Measurements from ENCODE around the gene CDK7. TPM values are rescaled to one million over a fixed set of nuclear protein-coding genes. Genes with fewer than 3 reads are reported as not detected.
"Not testable (repeated sequence)": the region's sequence is repeated elsewhere in the genome, so short reads cannot be mapped to it uniquely, and the experiment has no call there.

Gene CDK7
- polyA plus RNA-seq, 1 experiment = 153 TPM

- no peak for DNase-seq (ENCODE audit: low read depth, low spot score)
- Histone ChIP-seq H3K4me3 (ENCODE audit: low read depth, low read length) (no peak overlapping the region), H3K9me3 (ENCODE audit: control insufficient read depth, insufficient read depth, low read length) (peaks cover 3% of the 10 kb centered on the region; the same call in 1 of the 2 replicates), H3K27ac (ENCODE audit: low read depth, low read length) (no peak overlapping the region), H3K27me3 (ENCODE audit: control insufficient read depth, insufficient read depth, low read length) (no peaks in the 10 kb centered on the region)
- TF ChIP-seq CTCF (IDR thresholded peaks at IDR 0.05; ENCODE audit: low read depth, low read length) = no peak
- ChIA-PET POLR2A (no interaction called here), CTCF (no interaction called here)
Observed at GRCh38 chr5:69219939-69220338, 14.7 kb upstream of the CDK7 start.

GRCh38 chr5:69220371-69220770 lies 14.3 kb upstream of the CDK7 start:
- H3K27me3 ChIP-seq (ENCODE audit: control insufficient read depth, insufficient read depth, low read length); POLR2A ChIA-PET; CTCF ChIA-PET: not testable (repeated sequence)

GRCh38 chr5:69220833-69221232 lies 13.9 kb upstream of the CDK7 start:
- H3K27ac ChIP-seq (ENCODE audit: low read depth, low read length); CTCF ChIA-PET; H3K27me3 ChIP-seq (ENCODE audit: control insufficient read depth, insufficient read depth, low read length); H3K4me3 ChIP-seq (ENCODE audit: low read depth, low read length); POLR2A ChIA-PET; DNase-seq (ENCODE audit: low read depth, low spot score); H3K9me3 ChIP-seq (ENCODE audit: control insufficient read depth, insufficient read depth, low read length): not testable (repeated sequence)

More at GRCh38 chr5:69220371-69220770, 14.3 kb upstream of the CDK7 start:
- H3K4me3 ChIP-seq (ENCODE audit: low read depth, low read length); H3K27ac ChIP-seq (ENCODE audit: low read depth, low read length); DNase-seq (ENCODE audit: low read depth, low spot score); H3K9me3 ChIP-seq (ENCODE audit: control insufficient read depth, insufficient read depth, low read length): not testable (repeated sequence)

- no peak for DNase-seq (ENCODE audit: low read depth, low spot score)
- TF ChIP-seq CTCF (IDR thresholded peaks at IDR 0.05; ENCODE audit: low read depth, low read length) = no peak
- ChIA-PET POLR2A (no interaction called here), CTCF (no interaction called here)
- Histone ChIP-seq H3K27ac (ENCODE audit: low read depth, low read length) (no peak overlapping the region), H3K4me3 (ENCODE audit: low read depth, low read length) (no peak overlapping the region), H3K9me3 (ENCODE audit: control insufficient read depth, insufficient read depth, low read length) (peaks cover 3% of the 10 kb centered on the region; the same call in 1 of the 2 replicates), H3K27me3 (ENCODE audit: control insufficient read depth, insufficient read depth, low read length) (no peaks in the 10 kb centered on the region)
Observed at GRCh38 chr5:69224520-69224919, 10.2 kb upstream of the CDK7 start.

GRCh38 chr5:69225860-69226259 lies 8.8 kb upstream of the CDK7 start:
- Histone ChIP-seq H3K9me3 (ENCODE audit: control insufficient read depth, insufficient read depth, low read length) (no peaks in the 10 kb centered on the region), H3K27ac (ENCODE audit: low read depth, low read length) (no peak overlapping the region), H3K27me3 (ENCODE audit: control insufficient read depth, insufficient read depth, low read length) (no peaks in the 10 kb centered on the region), H3K4me3 (ENCODE audit: low read depth, low read length) (no peak overlapping the region)
- TF ChIP-seq CTCF (IDR thresholded peaks at IDR 0.05; ENCODE audit: low read depth, low read length) = no peak
- POLR2A ChIA-PET = no interaction called here
- DNase-seq (ENCODE audit: low read depth, low spot score) = no peak
- CTCF ChIA-PET = no interaction called here

GRCh38 chr5:69230181-69230580 lies 4.5 kb upstream of the CDK7 start:
- no peak for DNase-seq (ENCODE audit: low read depth, low spot score)
- Histone ChIP-seq H3K4me3 (ENCODE audit: low read depth, low read length) (no peak overlapping the region), H3K27me3 (ENCODE audit: control insufficient read depth, insufficient read depth, low read length) (no peaks in the 10 kb centered on the region), H3K27ac (ENCODE audit: low read depth, low read length) (no peak overlapping the region), H3K9me3 (ENCODE audit: control insufficient read depth, insufficient read depth, low read length) (no peaks in the 10 kb centered on the region; the same call in 1 of the 2 replicates)
- TF ChIP-seq CTCF (IDR thresholded peaks at IDR 0.05; ENCODE audit: low read depth, low read length) = no peak
- CTCF ChIA-PET = no interaction called here
- POLR2A ChIA-PET = no interaction called here

Data from AG04450 (cell line).